Measurements from ENCODE around the gene ACER3. TPM values are rescaled to one million over a fixed set of nuclear protein-coding genes. Genes with fewer than 3 reads are reported as not detected.

The ACER3 gene
- total RNA-seq, 2 donors from 2014 or later = 7.0 to 24.7 TPM

DNA sequence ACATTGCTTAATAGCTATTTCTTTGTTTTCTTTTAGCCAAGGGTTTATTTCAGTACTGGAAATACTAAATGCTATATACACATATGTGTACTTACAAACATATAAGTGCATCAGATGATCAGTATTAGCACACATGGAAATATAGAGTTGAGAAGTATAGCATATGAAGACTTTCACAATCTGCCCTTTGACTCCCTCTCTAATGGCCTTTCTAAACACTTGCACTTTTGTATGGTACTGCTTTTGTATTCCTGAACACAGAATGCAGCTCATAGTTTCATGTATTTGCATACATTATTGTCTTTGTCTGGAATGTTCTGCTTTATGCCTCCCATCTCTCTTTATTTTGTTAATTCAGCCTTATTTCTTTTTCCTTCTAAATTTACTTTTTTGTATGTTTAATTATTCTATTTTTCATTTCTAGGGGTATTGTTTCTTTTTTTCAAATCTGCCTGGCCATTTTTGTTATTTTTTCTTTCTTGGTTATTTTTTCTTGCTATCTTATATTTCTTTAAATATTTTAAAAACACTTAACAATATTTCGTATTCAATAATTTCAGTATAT is 28.8 kb downstream of the ACER3 start:
- no peak for DNase-seq (ENCODE audit: low spot score)
- H3K4me1 ChIP-seq (ENCODE audit: control insufficient read depth in 1 of 2, low read depth in 2 of 2) = no peaks in the 10 kb centered on the region
- H3K27ac ChIP-seq = no peak overlapping the region
- H3K4me3 ChIP-seq = no peak overlapping the region
- no peak for ATAC-seq (ENCODE audit: insufficient number of reproducible peaks, low FRiP score, low read depth)
- H3K36me3 ChIP-seq = no peaks in the 10 kb centered on the region
- TF ChIP-seq, protein P1, sequence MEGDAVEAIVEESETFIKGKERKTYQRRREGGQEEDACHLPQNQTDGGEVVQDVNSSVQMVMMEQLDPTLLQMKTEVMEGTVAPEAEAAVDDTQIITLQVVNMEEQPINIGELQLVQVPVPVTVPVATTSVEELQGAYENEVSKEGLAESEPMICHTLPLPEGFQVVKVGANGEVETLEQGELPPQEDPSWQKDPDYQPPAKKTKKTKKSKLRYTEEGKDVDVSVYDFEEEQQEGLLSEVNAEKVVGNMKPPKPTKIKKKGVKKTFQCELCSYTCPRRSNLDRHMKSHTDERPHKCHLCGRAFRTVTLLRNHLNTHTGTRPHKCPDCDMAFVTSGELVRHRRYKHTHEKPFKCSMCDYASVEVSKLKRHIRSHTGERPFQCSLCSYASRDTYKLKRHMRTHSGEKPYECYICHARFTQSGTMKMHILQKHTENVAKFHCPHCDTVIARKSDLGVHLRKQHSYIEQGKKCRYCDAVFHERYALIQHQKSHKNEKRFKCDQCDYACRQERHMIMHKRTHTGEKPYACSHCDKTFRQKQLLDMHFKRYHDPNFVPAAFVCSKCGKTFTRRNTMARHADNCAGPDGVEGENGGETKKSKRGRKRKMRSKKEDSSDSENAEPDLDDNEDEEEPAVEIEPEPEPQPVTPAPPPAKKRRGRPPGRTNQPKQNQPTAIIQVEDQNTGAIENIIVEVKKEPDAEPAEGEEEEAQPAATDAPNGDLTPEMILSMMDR (IDR thresholded peaks at IDR 0.05) = no peak
- no peaks in the 10 kb centered on the region for H3K27me3 ChIP-seq (replicated peaks; ENCODE audit: insufficient read depth)
- H3K9me3 ChIP-seq = no peaks in the 10 kb centered on the region

DNA sequence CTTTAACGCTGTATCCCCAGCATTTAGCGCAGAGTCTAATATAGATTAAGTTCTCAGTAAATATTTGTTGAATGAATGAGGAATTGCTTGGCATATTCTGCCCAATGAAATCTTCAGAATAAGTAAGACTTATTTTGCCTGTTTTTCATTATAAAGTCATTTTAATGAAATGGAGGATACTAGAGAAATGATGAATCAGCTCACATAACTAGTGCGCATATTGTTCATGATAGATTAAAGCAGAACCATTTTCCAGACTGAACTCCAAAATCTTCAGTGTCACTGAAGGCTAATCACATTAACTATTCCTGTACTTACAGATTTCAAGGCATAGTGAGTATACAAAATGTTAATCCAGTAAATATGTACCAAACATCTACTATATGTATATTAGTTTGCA is 29.6 kb downstream of the ACER3 start:
- Histone ChIP-seq H3K9me3 (no peaks in the 10 kb centered on the region), H3K27me3 (replicated peaks; ENCODE audit: insufficient read depth) (no peaks in the 10 kb centered on the region), H3K4me3 (no peak overlapping the region), H3K27ac (no peak overlapping the region), H3K4me1 (ENCODE audit: control insufficient read depth in 1 of 2, low read depth in 2 of 2) (no peaks in the 10 kb centered on the region), H3K36me3 (no peaks in the 10 kb centered on the region)
- no peak for DNase-seq (ENCODE audit: low spot score)
- TF ChIP-seq, protein P1 (IDR thresholded peaks at IDR 0.05) = no peak
- no peak for ATAC-seq (ENCODE audit: insufficient number of reproducible peaks, low FRiP score, low read depth)

DNA sequence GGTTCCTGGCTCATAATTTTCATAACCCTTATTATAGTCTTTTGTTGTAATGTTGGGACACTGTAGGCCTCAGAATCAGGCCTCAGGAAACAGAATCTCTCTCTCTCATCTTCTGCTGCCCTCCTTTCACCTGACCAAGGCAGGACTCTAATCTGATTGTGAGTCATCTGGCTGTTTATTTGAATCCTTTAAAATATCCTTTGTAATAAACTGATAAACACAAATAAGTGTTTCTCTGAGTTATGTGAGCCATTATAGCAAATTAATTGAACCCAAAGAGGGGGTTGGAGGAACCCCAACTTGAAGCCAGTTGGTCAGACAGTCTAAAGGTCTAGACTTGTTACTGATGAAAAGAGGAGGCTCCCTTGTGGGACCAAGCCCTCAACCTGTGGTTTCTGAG is 30.6 kb downstream of the ACER3 start:
- ATAC-seq (ENCODE audit: insufficient number of reproducible peaks, low FRiP score, low read depth) = no peak
- Histone ChIP-seq H3K36me3 (no peaks in the 10 kb centered on the region), H3K4me3 (no peak overlapping the region), H3K27me3 (replicated peaks; ENCODE audit: insufficient read depth) (no peaks in the 10 kb centered on the region), H3K4me1 (ENCODE audit: control insufficient read depth in 1 of 2, low read depth in 2 of 2) (no peaks in the 10 kb centered on the region), H3K27ac (no peak overlapping the region), H3K9me3 (no peaks in the 10 kb centered on the region)
- TF ChIP-seq, protein P1 (IDR thresholded peaks at IDR 0.05) = no peak
- no peak for DNase-seq (ENCODE audit: low spot score)

DNA sequence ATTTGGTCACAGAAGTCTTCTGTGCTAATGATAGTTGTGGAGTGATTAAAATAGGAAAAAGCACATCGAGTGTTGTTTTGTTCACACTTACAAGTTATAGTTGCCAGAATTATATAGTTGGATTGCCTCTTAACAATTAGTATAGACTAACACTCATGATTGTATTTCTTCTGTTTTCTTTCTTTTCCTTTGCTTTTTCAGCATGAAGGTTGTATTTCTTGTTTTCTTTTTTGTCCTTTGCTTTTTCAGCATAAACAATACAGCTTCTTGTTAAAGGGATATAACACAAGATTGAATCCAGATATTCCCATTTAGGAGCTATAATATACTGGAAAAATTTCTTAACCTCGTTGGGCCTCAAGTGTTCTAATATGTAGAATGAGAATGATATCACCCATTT is 31.1 kb downstream of the ACER3 start:
- H3K36me3 ChIP-seq = no peaks in the 10 kb centered on the region
- no peak overlapping the region for H3K27ac ChIP-seq
- ATAC-seq (ENCODE audit: insufficient number of reproducible peaks, low FRiP score, low read depth) = no peak
- TF ChIP-seq, protein P1 (IDR thresholded peaks at IDR 0.05) = no peak
- no peaks in the 10 kb centered on the region for H3K9me3 ChIP-seq
- H3K4me1 ChIP-seq (ENCODE audit: control insufficient read depth in 1 of 2, low read depth in 2 of 2) = no peaks in the 10 kb centered on the region
- H3K4me3 ChIP-seq = no peak overlapping the region
- no peaks in the 10 kb centered on the region for H3K27me3 ChIP-seq (replicated peaks; ENCODE audit: insufficient read depth)
- DNase-seq (ENCODE audit: low spot score) = no peak

DNA sequence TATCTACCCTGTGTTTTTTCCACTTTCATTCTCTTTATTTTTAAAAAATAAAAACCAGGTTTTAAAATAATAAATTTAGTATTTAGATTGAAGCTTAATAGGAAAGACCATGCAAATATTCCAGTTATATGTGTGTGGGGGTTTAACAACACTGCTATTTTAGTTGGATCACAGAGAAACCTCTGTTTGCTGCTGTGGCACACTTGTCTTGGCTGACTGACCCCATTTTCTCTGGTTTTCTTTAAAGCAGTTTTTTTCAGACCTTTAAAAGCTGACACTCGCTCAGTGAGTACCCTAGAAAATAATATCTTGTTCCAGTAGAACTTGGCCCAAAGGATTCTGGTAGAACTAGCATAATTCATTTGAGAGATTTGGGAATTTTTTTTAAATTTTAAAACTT is 31.6 kb downstream of the ACER3 start:
- DNase-seq (ENCODE audit: low spot score) = no peak

More for the DNA sequence above, 31.6 kb downstream of the ACER3 start:
- H3K27ac ChIP-seq = no peak overlapping the region
- H3K4me1 ChIP-seq (ENCODE audit: control insufficient read depth in 1 of 2, low read depth in 2 of 2) = no peaks in the 10 kb centered on the region
- H3K27me3 ChIP-seq (replicated peaks; ENCODE audit: insufficient read depth) = no peaks in the 10 kb centered on the region
- no peak for ATAC-seq (ENCODE audit: insufficient number of reproducible peaks, low FRiP score, low read depth)
- no peaks in the 10 kb centered on the region for H3K36me3 ChIP-seq
- TF ChIP-seq, protein P1 (IDR thresholded peaks at IDR 0.05) = no peak
- no peak overlapping the region for H3K4me3 ChIP-seq
- H3K9me3 ChIP-seq = no peaks in the 10 kb centered on the region
